Vagina (tissue), 2 donors: ENCODE data around the gene SMARCAD1. TPM values are rescaled to one million over a fixed set of nuclear protein-coding genes. Genes with fewer than 3 reads are reported as not detected.

ENCODE experiments used
- DNase-seq, 2 donors: peaks; one replicate each; pipeline ENCODE4 v3.0.0-alpha.2; 2017; ENCODE audit errors: extremely low spot score in 2 of 2
- H3K27ac ChIP-seq: fragments of 200-600 bp; sonication (generic); one replicate; pipeline ENCODE4 v1.5.1; 2019
- H3K27me3 ChIP-seq: fragments of 200-600 bp; sonication (generic); one replicate; pipeline ENCODE4 v1.5.1; 2019
- H3K36me3 ChIP-seq, 2 donors: fragments of 200-600 bp; sonication (generic); one replicate each; pipeline ENCODE4 v1.5.1; 2017 to 2019
- H3K4me1 ChIP-seq: fragments of 200-600 bp; sonication (generic); one replicate; pipeline ENCODE4 v1.5.1; 2019
- H3K4me3 ChIP-seq, 2 donors: fragments of 200-600 bp; sonication (generic); 1 replicate in 1 of 2; 2 replicates in 1 of 2; pipeline ENCODE4 v1.5.1; 2016 to 2019
- H3K9me3 ChIP-seq: fragments of 200-600 bp; sonication (generic); one replicate; pipeline ENCODE4 v1.5.1; 2019
- POLR2A ChIP-seq, 2 donors: fragments of 450-650 bp; IDR thresholded peaks; one replicate each; pipeline ENCODE4 v1.6.1; 2017; ENCODE audit warnings: antibody characterized with exemption in 2 of 2, mild to moderate bottlenecking in 2 of 2, moderate library complexity in 2 of 2
- POLR2AphosphoS5 ChIP-seq, 2 donors: sonication (generic); formaldehyde crosslinking; IDR thresholded peaks; one replicate each; pipeline ENCODE4 v1.9.0; 2017; ENCODE audit warnings: antibody characterized with exemption in 2 of 2, mild to moderate bottlenecking in 2 of 2, low read depth in 1 of 2; ENCODE audit not compliant: insufficient read depth in 1 of 2
- intact Hi-C: fragments of 100-400 bp; cut with DNase I; formaldehyde crosslinking; loops from one replicate; pipeline ENCODE4 v1.15.1; 2023
- total RNA-seq: library from RNA; depleted of rRNA; stranded (reverse); fragments of >200 nt; gene quantifications from one replicate; pipeline ENCODE4 v1.2.3, GENCODE V29; 2016
- TF ChIP-seq, protein P1 (sequence below), 3 experiments: fragments of 450-650 bp in 2 of 3; fragments of 200-600 bp in 1 of 3; sonication (generic) in 1 of 3; IDR thresholded peaks; one replicate each; pipeline ENCODE4 v1.5.1; 2017 to 2019; ENCODE audit warnings: antibody characterized with exemption in 3 of 3, mild to moderate bottlenecking in 2 of 3, moderate library complexity in 2 of 3

SMARCAD1 gene
- total RNA-seq, 1 donor from 2014 or later: 21.6 TPM

- intact Hi-C loops: no loop called here
- TF ChIP-seq, protein P1, sequence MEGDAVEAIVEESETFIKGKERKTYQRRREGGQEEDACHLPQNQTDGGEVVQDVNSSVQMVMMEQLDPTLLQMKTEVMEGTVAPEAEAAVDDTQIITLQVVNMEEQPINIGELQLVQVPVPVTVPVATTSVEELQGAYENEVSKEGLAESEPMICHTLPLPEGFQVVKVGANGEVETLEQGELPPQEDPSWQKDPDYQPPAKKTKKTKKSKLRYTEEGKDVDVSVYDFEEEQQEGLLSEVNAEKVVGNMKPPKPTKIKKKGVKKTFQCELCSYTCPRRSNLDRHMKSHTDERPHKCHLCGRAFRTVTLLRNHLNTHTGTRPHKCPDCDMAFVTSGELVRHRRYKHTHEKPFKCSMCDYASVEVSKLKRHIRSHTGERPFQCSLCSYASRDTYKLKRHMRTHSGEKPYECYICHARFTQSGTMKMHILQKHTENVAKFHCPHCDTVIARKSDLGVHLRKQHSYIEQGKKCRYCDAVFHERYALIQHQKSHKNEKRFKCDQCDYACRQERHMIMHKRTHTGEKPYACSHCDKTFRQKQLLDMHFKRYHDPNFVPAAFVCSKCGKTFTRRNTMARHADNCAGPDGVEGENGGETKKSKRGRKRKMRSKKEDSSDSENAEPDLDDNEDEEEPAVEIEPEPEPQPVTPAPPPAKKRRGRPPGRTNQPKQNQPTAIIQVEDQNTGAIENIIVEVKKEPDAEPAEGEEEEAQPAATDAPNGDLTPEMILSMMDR (IDR thresholded peaks at IDR 0.05): no peak
- no peak for TF ChIP-seq POLR2A (IDR thresholded peaks at IDR 0.05)
- TF ChIP-seq POLR2AphosphoS5 (IDR thresholded peaks at IDR 0.05; ENCODE audit: insufficient read depth in 1 of 2, low read depth in 1 of 2): no peak
Observed at GRCh38 chr4:94165256-94165655, 42.4 kb upstream of the SMARCAD1 start.

GRCh38 chr4:94168321-94168720, 39.3 kb upstream of the SMARCAD1 start:
- intact Hi-C loops: no loop called here
- Histone ChIP-seq H3K36me3 (no peaks in the 10 kb centered on the region), H3K27ac (no peak overlapping the region), H3K27me3 (no peaks in the 10 kb centered on the region), H3K4me1 (no peaks in the 10 kb centered on the region), H3K9me3 (no peaks in the 10 kb centered on the region), H3K4me3 (no peak overlapping the region)
- no peak for DNase-seq
- TF ChIP-seq, protein P1 (IDR thresholded peaks at IDR 0.05): no peak

More at GRCh38 chr4:94165256-94165655, 42.4 kb upstream of the SMARCAD1 start:
- no peak for DNase-seq
- no peaks in the 10 kb centered on the region for H3K4me1 ChIP-seq
- no peaks in the 10 kb centered on the region for H3K27me3 ChIP-seq
- no peak overlapping the region for H3K4me3 ChIP-seq
- no peaks in the 10 kb centered on the region for H3K36me3 ChIP-seq
- H3K9me3 ChIP-seq: no peaks in the 10 kb centered on the region
- H3K27ac ChIP-seq: no peak overlapping the region

DNA sequence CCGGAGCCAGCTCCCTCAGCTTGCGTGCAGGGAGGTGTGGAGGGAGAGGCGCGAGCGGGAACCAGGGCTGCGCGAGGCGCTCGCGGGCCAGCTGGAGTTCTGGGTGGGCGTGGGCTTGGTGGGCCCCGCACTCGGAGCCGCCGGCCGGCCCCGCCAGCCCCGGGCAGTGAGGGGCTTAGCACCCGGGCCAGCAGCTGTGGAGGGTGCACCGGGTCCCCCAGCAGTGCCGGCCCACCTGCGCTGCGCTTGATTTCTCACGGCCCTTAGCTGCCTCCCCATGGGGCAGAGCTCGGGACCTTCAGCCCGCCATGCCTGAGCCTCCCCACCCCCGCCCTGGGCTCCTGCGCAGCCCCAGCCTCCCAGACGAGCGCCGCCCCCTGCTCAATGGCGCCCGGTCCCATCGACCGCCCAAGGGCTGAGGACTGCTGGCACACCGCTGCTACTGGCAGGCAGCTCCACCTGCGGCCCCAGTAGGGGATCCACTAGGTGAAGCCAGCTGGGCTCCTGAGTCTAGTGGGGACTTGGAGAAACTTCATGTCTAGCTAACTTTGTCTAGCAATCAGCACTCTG, 37.8 kb upstream of the SMARCAD1 start:
- intact Hi-C loops: no loop called here
- H3K27me3 ChIP-seq: no peaks in the 10 kb centered on the region
- no peak overlapping the region for H3K4me3 ChIP-seq
- no peaks in the 10 kb centered on the region for H3K4me1 ChIP-seq
- H3K9me3 ChIP-seq: no peaks in the 10 kb centered on the region
- no peak overlapping the region for H3K27ac ChIP-seq
- H3K36me3 ChIP-seq: no peaks in the 10 kb centered on the region
- TF ChIP-seq, protein P1 (IDR thresholded peaks at IDR 0.05): no peak
- TF ChIP-seq POLR2A (IDR thresholded peaks at IDR 0.05) (no peak), POLR2AphosphoS5 (IDR thresholded peaks at IDR 0.05; ENCODE audit: insufficient read depth in 1 of 2, low read depth in 1 of 2) (no peak)
- no peak for DNase-seq

DNA sequence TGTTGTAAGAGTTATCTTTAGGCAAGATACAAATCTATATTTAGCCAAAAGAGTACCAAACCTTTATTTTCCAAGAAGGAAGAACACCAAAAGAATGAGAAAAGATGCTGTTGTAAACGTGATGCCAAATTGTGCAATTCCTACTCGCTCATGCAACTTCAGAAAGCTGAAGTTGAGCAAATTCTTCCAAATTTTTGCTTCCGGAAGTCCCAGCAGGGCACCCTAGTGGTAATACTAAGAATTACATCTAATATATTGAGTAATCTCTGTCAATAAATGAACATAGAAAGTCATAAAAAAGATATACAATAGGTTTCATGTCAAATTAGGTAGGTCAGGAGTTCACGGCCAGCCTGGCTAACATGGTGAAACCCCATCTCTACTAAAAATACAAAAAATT, 36.0 kb upstream of the SMARCAD1 start:
- Histone ChIP-seq H3K27me3 (no peaks in the 10 kb centered on the region), H3K4me3 (no peak overlapping the region), H3K4me1 (no peaks in the 10 kb centered on the region), H3K27ac (no peak overlapping the region), H3K36me3 (no peaks in the 10 kb centered on the region), H3K9me3 (no peaks in the 10 kb centered on the region)
- intact Hi-C loops: no loop called here
- TF ChIP-seq POLR2AphosphoS5 (IDR thresholded peaks at IDR 0.05; ENCODE audit: insufficient read depth in 1 of 2, low read depth in 1 of 2): no peak
- no peak for DNase-seq

DNA sequence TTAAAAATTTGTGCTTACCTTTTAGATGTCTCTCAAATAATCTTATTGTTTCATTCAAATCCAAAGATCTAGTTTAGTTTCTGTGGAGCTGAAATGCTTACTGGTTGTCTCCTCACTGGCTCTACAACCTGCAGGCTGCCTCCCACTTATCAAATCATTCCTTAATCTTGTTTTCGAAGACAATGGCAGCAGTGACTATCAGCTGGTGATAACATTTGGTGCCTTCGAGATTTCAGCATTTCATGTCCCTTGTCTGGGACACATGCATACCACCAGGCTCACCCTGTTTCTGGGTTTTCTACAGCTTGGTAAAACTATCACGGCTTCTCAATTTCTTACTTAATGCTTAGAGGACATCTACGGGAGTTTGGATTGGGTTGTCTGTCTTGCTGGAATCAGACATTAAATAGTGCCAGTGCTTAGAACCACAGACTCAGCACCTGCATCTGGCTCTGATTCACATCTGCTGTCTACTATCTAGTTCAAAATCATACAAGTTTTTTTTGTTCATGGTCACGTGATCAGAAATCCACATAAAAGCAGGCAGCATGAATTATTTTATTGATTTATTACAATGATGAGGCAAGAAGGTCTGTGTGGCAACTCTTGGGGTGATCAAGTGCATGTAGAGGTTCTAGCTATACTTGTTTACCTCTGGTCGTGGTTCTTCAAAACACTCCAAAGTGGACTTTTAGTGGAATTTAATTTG, 32.0 kb upstream of the SMARCAD1 start:
- no peak for DNase-seq
- Histone ChIP-seq H3K36me3 (no peaks in the 10 kb centered on the region), H3K27me3 (no peaks in the 10 kb centered on the region), H3K4me1 (no peaks in the 10 kb centered on the region), H3K27ac (no peak overlapping the region), H3K4me3 (no peak overlapping the region), H3K9me3 (no peaks in the 10 kb centered on the region)
- intact Hi-C loops: no loop called here
- TF ChIP-seq POLR2AphosphoS5 (IDR thresholded peaks at IDR 0.05; ENCODE audit: insufficient read depth in 1 of 2, low read depth in 1 of 2) (no peak), POLR2A (IDR thresholded peaks at IDR 0.05) (no peak)
- TF ChIP-seq, protein P1 (IDR thresholded peaks at IDR 0.05): no peak
